ENCODE measurements around the gene SMIM29.

GRCh38 chr6:34272013-34272926 lies 23.5 kb upstream of the SMIM29 start:
- no peak for TF ChIP-seq CTCF (IDR thresholded peaks at IDR 0.05; ENCODE audit: insufficient read depth, low read length)
- TF ChIP-seq POLR2AphosphoS5 (IDR thresholded peaks at IDR 0.05; ENCODE audit: low read depth), result no peak
- no peak for TF ChIP-seq REST (IDR thresholded peaks at IDR 0.05; ENCODE audit: insufficient replicate concordance, low read depth)
- TF ChIP-seq SPI1 (IDR thresholded peaks at IDR 0.05; ENCODE audit: borderline replicate concordance, low read depth), result peak; percentile 76
- TF ChIP-seq GABPA (IDR thresholded peaks at IDR 0.05; ENCODE audit: low read depth), result no peak

All from HL-60 (cell line).